ENCODE measurements around the gene ZNF419.
"Not testable (repeated sequence)": the region's sequence is repeated elsewhere in the genome, so short reads cannot be mapped to it uniquely, and the experiment has no call there.

The ZNF419 gene

GRCh38 chr19:57487477-57488298 is at the start of gene ZNF419:
Gene ZNF419 (plus strand): TSS chr19:57487750. CDS start chr19:57487951, 201 bp downstream.
- DNase-seq: peak; percentile 95

GRCh38 chr19:57437931-57438330 is 49.6 kb upstream of the ZNF419 start:
- no peak for DNase-seq

GRCh38 chr19:57438925-57439324 is 48.6 kb upstream of the ZNF419 start:
- no peak for DNase-seq

GRCh38 chr19:57441979-57442752 is 45.4 kb upstream of the ZNF419 start:
- no peak for DNase-seq

GRCh38 chr19:57443121-57443696 is 44.3 kb upstream of the ZNF419 start:
- no peak for DNase-seq

- DNase-seq: no peak
Observed at GRCh38 chr19:57452307-57452706, 35.2 kb upstream of the ZNF419 start.

- DNase-seq: peak; percentile 31
Observed at GRCh38 chr19:57465680-57466381, 21.7 kb upstream of the ZNF419 start.

- DNase-seq: no peak
Observed at GRCh38 chr19:57466489-57466888, 21.1 kb upstream of the ZNF419 start.

GRCh38 chr19:57473646-57474045 is 13.9 kb upstream of the ZNF419 start:
- no peak for DNase-seq

- DNase-seq: peak; percentile 86
Observed at GRCh38 chr19:57477191-57478008, 10.2 kb upstream of the ZNF419 start, which contains the start of gene ZNF772. Gene ZNF772 (minus strand): TSS chr19:57477566. CDS start chr19:57477309, 257 bp downstream.

- not testable (repeated sequence) for DNase-seq
Observed at GRCh38 chr19:57488299-57488644, 722 bp downstream of the ZNF419 start.

GRCh38 chr19:57499332-57499679 is 11.8 kb downstream of the ZNF419 start:
- DNase-seq: not testable (repeated sequence)

- DNase-seq: peak; percentile 97
Observed at GRCh38 chr19:57499680-57500395, 12.3 kb downstream of the ZNF419 start, which contains the start of gene ZNF773. Gene ZNF773 (plus strand): TSS chr19:57499938. CDS start chr19:57500081, 143 bp downstream.

GRCh38 chr19:57500400-57500799 is 12.8 kb downstream of the ZNF419 start:
- DNase-seq: not testable (repeated sequence)

GRCh38 chr19:57506163-57506562 is 18.6 kb downstream of the ZNF419 start:
- DNase-seq: no peak

- no peak for DNase-seq
Observed at GRCh38 chr19:57511484-57511883, 23.9 kb downstream of the ZNF419 start.

GRCh38 chr19:57512845-57513244 is 25.3 kb downstream of the ZNF419 start:
- no peak for DNase-seq

- no peak for DNase-seq
Observed at GRCh38 chr19:57515255-57515654, 27.7 kb downstream of the ZNF419 start.

- not testable (repeated sequence) for DNase-seq
Observed at GRCh38 chr19:57518021-57518420, 30.5 kb downstream of the ZNF419 start.

- DNase-seq: peak; percentile 89
Observed at GRCh38 chr19:57527136-57527881, 39.8 kb downstream of the ZNF419 start, which contains the start of gene ZNF549. Gene ZNF549 (plus strand): TSS chr19:57527356. CDS start chr19:57527574, 218 bp downstream.
